D341Med (cell line): ENCODE data around the gene DCAF8.

Experiments
- DNase-seq: peaks from one replicate; pipeline ENCODE4 v3.0.0; 2012; ENCODE audit warnings: low spot score

The DCAF8 gene

GRCh38 chr1:160169553-160170399, 92.6 kb downstream of the DCAF8 start:
- DNase-seq = no peak

GRCh38 chr1:160168609-160169369, 93.6 kb downstream of the DCAF8 start:
- DNase-seq = no peak

GRCh38 chr1:160168016-160168415, 94.3 kb downstream of the DCAF8 start:
- no peak for DNase-seq

- DNase-seq = no peak
These were observed 94.8 kb downstream of the DCAF8 start for GRCh38 chr1:160167580-160167979.

- DNase-seq = no peak
These were observed 95.3 kb downstream of the DCAF8 start for GRCh38 chr1:160167056-160167455.

- no peak for DNase-seq
These were observed 96.0 kb downstream of the DCAF8 start for GRCh38 chr1:160166166-160166868.
